Jurkat, Clone E6-1 (cell line): ENCODE measurements around the gene MPC2.
"Not testable (repeated sequence)": the region's sequence is repeated elsewhere in the genome, so short reads cannot be mapped to it uniquely, and the experiment has no call there.

Experiments used
- DNase-seq: peaks from one replicate; pipeline ENCODE4 v3.0.0-alpha.2; 2011; ENCODE audit warnings: low read depth, low spot score
- H3K4me3 ChIP-seq: 2 replicates; pipeline ENCODE4 v1.5.1; 2011; ENCODE audit warnings: mild to moderate bottlenecking, low read length, control low read depth, moderate library complexity

MPC2 gene

DNA sequence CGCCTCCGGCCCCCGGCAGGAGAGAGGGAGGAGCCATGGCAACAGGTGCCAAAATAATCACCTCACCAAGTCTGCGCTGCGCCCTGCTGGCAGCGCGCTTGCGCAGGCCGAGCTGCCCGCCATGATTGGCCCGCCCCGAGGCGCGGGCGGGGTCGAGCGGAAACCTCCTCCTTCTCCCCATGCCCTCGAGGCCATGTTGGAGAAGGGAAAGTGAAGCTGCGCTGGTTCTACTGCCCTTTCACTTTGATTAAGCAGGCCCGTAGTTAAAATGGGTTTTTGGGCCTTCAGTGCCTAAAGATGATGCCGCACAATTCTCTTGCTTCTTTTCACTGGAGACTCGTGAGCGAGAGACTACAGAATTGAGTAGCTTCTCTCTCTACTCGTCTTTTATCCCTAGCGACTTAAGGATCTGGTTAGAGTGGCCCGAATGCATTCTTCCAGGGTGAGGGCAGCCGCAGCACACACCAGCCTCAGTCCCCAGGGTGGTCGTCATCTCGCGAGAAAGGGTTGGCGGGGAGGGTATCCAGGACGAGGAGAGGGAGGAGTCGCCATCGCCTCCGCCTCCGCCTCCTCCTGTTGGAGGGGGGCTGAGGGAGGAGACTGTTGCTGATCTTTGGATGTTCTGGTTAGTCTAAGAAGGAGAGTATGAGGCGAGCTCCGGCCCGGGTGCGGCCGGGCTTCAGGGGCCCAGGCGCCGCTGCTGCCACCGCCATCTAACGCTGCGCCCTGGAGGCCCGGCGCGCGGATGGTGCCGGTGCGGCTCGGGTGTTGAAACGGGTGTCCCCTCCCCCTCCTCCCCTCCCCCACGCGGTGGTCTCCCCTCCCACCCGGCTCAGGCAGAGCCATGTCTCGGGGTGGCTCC is 573 bp downstream of the MPC2 start, which contains the start of gene DCAF6:
DCAF6 (plus strand) TSS at position 616 of the 862 bp plus-strand sequence; CDS start at position 845, 229 bp downstream.
- peak within 1 kb of the TSS; percentile 82 for H3K4me3 ChIP-seq
- DNase-seq = peak; percentile 98

GRCh38 chr1:167935216-167936067 is 1.4 kb downstream of the MPC2 start:
- H3K4me3 ChIP-seq = peak overlapping the region; percentile 82
- peak; percentile 40 for DNase-seq

DNA sequence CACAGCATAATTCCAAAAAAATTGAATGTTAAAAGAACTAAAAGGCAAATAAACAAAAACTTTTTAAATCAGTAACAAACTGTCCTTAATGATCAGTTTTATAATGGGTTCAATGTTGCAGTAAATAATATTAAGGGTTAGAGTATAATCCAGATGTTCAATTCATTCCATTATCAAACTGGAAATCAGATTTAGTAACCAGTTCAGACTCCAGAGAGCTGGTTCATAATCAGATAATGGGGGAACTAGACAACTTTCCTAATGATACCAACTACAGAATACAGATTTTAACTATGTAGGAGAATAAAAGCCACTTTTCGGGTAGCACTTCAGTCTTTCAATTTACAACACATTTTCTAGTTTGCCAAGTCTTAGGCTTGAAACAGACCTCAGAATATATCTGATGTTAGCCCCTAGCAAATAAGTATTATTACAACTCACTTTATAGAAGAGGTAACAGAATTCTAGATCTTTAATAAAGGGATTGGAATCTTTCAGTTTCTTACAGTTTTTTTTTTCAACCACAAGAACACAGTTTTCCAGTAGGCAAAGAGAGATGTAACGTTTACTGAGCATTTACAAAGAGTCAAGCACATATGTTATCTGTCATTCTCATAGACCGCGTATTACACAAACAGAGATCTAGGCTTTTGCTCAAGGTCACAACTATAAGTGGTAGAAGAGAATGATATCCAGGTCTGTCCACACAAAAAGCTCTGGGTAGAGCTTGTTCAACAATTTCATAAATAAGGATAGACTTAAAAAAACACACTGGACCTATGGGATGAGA is 2.3 kb downstream of the MPC2 start:
- peak; percentile 8 for DNase-seq
- H3K4me3 ChIP-seq = peak overlapping the region; percentile 82

DNA sequence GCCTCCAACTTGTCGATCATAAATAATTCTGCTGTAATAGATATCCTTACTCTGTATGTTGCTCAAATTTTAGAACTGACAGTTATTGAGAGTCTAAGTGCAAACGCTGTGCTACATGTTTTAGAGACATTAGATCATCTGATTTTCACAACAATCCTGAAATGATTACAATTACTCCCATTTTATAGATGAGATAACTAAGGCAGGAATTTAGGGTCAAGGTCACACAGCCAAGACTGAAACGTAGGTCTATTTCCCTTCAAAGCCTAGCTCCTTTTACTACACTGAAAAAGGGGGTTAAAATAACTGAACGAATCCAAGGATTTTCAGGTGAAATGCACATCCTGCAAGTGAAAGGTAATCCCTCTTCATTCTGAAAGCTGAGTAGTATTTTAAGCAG is 3.1 kb downstream of the MPC2 start:
- no peak overlapping the region for H3K4me3 ChIP-seq
- DNase-seq = no peak

GRCh38 chr1:167929725-167930124 is 7.1 kb downstream of the MPC2 start:
- DNase-seq = no peak
- H3K4me3 ChIP-seq = no peak overlapping the region

DNA sequence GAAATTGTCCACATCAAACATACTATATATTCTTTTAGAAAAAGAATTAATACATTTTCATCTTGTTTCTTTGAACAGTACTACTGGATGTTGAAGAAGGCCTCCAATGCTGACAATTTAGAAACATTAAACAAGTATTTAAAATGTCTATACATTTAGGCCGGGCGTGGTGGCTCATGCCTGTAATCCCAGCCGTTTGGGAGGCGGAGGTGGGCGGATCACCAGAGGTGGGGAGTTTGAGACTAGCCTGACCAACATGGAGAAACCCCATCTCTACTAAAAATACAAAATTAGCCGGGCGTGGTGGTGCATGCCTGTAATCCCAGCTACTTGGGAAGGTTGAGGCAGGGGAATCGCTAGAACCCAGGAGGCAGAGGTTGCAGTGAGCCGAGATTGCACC is 8.0 kb downstream of the MPC2 start:
- DNase-seq, H3K4me3 ChIP-seq: not testable (repeated sequence)

DNA sequence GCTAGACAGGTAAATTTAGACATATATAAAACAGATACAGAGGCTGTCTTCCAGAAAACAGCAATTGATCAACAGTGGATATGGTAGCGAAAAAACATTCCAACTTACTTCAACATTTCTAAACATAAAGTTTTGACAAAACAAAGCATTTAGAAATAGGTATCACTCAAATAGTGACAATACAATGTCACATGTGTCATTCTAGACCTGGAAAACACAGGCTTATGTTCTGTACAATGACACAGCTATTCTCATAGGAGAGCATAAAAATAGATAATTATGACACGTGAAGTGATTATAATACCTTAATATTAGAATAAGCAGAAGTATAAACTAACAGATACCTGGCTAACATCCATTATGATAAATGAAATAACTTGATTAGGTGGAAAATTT is 8.4 kb downstream of the MPC2 start:
- H3K4me3 ChIP-seq = no peak overlapping the region
- no peak for DNase-seq

GRCh38 chr1:167927046-167927754 is 9.7 kb downstream of the MPC2 start:
- DNase-seq = no peak
- H3K4me3 ChIP-seq = no peak overlapping the region

GRCh38 chr1:167926486-167926997 is 10.3 kb downstream of the MPC2 start:
- no peak for DNase-seq
- H3K4me3 ChIP-seq = no peak overlapping the region

DNA sequence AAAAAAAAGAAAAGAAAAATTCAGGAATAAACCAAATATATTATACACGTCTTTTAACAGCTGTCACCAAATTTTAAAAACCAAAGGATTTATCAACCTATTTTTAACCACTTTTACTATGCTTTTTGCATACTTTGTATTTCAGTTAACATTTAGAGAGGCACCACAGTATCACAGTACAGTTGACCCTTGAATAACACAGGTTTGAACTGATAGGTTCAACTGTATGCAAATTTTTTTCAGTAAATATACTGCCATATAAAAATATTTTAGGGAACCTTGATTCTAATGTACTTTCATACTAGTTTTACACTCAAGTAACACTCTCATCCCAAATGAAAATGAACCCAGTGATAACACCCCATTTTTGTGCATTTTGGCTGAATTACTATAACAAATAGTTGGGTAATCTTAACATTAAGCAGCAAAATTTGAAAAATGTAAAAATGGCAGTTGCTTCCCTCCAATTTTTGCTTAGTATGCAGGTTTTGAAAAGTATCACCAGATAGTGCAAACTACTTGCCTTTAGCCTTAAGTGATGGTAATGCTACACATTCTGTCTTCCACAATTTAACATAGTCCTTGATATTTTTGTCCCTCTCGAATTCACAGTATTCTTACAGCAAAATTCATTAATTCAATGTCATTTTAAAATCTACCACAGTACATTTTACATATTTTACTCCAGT is 12.2 kb downstream of the MPC2 start:
- no peak for DNase-seq
- H3K4me3 ChIP-seq = no peak overlapping the region

GRCh38 chr1:167924102-167924501 is 12.8 kb downstream of the MPC2 start:
- no peak for DNase-seq
- H3K4me3 ChIP-seq = no peak overlapping the region

- no peak for DNase-seq
Observed at GRCh38 chr1:167923324-167924056, 13.4 kb downstream of the MPC2 start.

GRCh38 chr1:167922611-167923074 is 14.2 kb downstream of the MPC2 start:
- DNase-seq = no peak
- H3K4me3 ChIP-seq = no peak overlapping the region

More at GRCh38 chr1:167923324-167924056, 13.4 kb downstream of the MPC2 start:
- no peak overlapping the region for H3K4me3 ChIP-seq

- H3K4me3 ChIP-seq = no peak overlapping the region
- no peak for DNase-seq
Observed at GRCh38 chr1:167922023-167922422, 14.8 kb downstream of the MPC2 start.

GRCh38 chr1:167916766-167917511 is 19.9 kb downstream of the MPC2 start:
- no peak overlapping the region for H3K4me3 ChIP-seq
- no peak for DNase-seq

GRCh38 chr1:167915569-167915968 is 21.3 kb downstream of the MPC2 start:
- H3K4me3 ChIP-seq = no peak overlapping the region
- no peak for DNase-seq
